MCF 10A (cell line): ENCODE results near the gene ASRGL1. TPM values are rescaled to one million over a fixed set of nuclear protein-coding genes. Genes with fewer than 3 reads are reported as not detected.

Experiments used
- BruUV-seq: library from RNA; stranded (reverse); fragments of 400-500 nt; replicated peaks from 2 replicates; lab custom pipeline; 2021; lab: Mats Ljungman, UMichigan
- CTCF ChIA-PET: fragments of 300-600 bp; sonication (Branson Sonifier 250); formaldehyde crosslinking; extraction: SDS; loops from one replicate; lab custom pipeline; 2021; ENCODE audit warnings: antibody characterized with exemption, inconsistent platforms; lab: Yijun Ruan, JAX
- POLR2A ChIA-PET: fragments of 300-600, 350-650 bp; sonication (Branson Sonifier 250); formaldehyde crosslinking; extraction: SDS; loops from one replicate; lab custom pipeline; 2020; ENCODE audit warnings: antibody characterized with exemption, inconsistent platforms; lab: Yijun Ruan, JAX
- DNase-seq: peaks from one replicate; pipeline ENCODE4 v3.0.0-alpha.2; 2018; ENCODE audit not compliant: unreplicated experiment
- H3K27ac Mint-ChIP-seq: one replicate; pipeline ENCODE4 v1.8.0; 2022; ENCODE audit warnings: mild to moderate bottlenecking, low read depth, mixed read lengths; ENCODE audit not compliant: unreplicated experiment
- H3K27me3 Mint-ChIP-seq: one replicate; pipeline ENCODE4 v1.8.0; 2022; ENCODE audit warnings: mixed read lengths; ENCODE audit not compliant: insufficient read depth, unreplicated experiment
- H3K36me3 Mint-ChIP-seq: one replicate; pipeline ENCODE4 v1.8.0; 2022; ENCODE audit warnings: mild to moderate bottlenecking, moderate library complexity, mixed read lengths; ENCODE audit not compliant: insufficient read depth, unreplicated experiment
- H3K4me1 Mint-ChIP-seq: one replicate; pipeline ENCODE4 v1.8.0; 2022; ENCODE audit warnings: mixed read lengths; ENCODE audit not compliant: insufficient read depth, unreplicated experiment
- H3K4me3 Mint-ChIP-seq: one replicate; pipeline ENCODE4 v1.8.0; 2022; ENCODE audit warnings: mild to moderate bottlenecking, moderate library complexity, mixed read lengths; ENCODE audit not compliant: unreplicated experiment
- H3K9me3 Mint-ChIP-seq: one replicate; pipeline ENCODE4 v1.8.0; 2022; ENCODE audit warnings: mixed read lengths; ENCODE audit not compliant: unreplicated experiment
- CTCF ChIP-seq: fragments of 200-600 bp; IDR thresholded peaks from one replicate; pipeline ENCODE4 v1.8.0; 2022; ENCODE audit warnings: antibody characterized with exemption, mild to moderate bottlenecking; ENCODE audit not compliant: unreplicated experiment
- intact Hi-C: fragments of 100-400 bp; cut with micrococcal nuclease; formaldehyde crosslinking; loops from 2 replicates; pipeline ENCODE4 v1.14.1; 2022
- total RNA-seq: library from RNA; stranded (reverse); gene quantifications from 2 replicates; pipeline ENCODE4 v1.2.3, GENCODE V29; 2022

Gene ASRGL1
- total RNA-seq, 1 experiment from 2014 or later, result 0.65 TPM

- H3K9me3 Mint-ChIP-seq, result no peaks in the 10 kb centered on the region
- TF ChIP-seq CTCF, result no peak
- POLR2A ChIA-PET, result no interaction called here
- H3K27me3 Mint-ChIP-seq, result no peaks in the 10 kb centered on the region
- no peak for DNase-seq
- no peaks in the 10 kb centered on the region for H3K36me3 Mint-ChIP-seq
- intact Hi-C loops, result no loop called here
- CTCF ChIA-PET, result no interaction called here
- peaks cover 7% of the 10 kb centered on the region for H3K4me1 Mint-ChIP-seq
- no TSS peak for BruUV-seq
- H3K4me3 Mint-ChIP-seq, result no peak overlapping the region
- no peak overlapping the region for H3K27ac Mint-ChIP-seq
Observed at GRCh38 chr11:62431171-62431901, 94.1 kb downstream of the ASRGL1 start.

GRCh38 chr11:62432695-62433094 lies 95.4 kb downstream of the ASRGL1 start:
- ChIA-PET POLR2A (interaction anchor here (1.2 kb wide), 1 partner anchor 8 kb away, joined by 5 read pairs; no protein-coding TSS in a partner anchor), CTCF (interaction anchor here (0.7 to 0.9 kb wide), 2 partner anchors 54 to 122 kb away, joined by 3 to 4 read pairs; no protein-coding TSS in a partner anchor)
- H3K27ac Mint-ChIP-seq, result no peak overlapping the region
- DNase-seq, result no peak
- no peak for TF ChIP-seq CTCF
- no TSS peak for BruUV-seq
- no peak overlapping the region for H3K4me3 Mint-ChIP-seq
- no peaks in the 10 kb centered on the region for H3K9me3 Mint-ChIP-seq
- H3K4me1 Mint-ChIP-seq, result peaks cover 7% of the 10 kb centered on the region
- no peaks in the 10 kb centered on the region for H3K27me3 Mint-ChIP-seq
- H3K36me3 Mint-ChIP-seq, result no peaks in the 10 kb centered on the region
- intact Hi-C loops, result no loop called here

- TF ChIP-seq CTCF, result no peak
- Mint-ChIP-seq H3K4me3 (no peak overlapping the region), H3K27me3 (no peaks in the 10 kb centered on the region), H3K36me3 (no peaks in the 10 kb centered on the region), H3K4me1 (peaks cover 7% of the 10 kb centered on the region), H3K9me3 (no peaks in the 10 kb centered on the region), H3K27ac (no peak overlapping the region)
- ChIA-PET POLR2A (interaction anchor here (1.1 to 1.2 kb wide), 2 partner anchors 9 to 64 kb away, joined by 3 to 5 read pairs; no protein-coding TSS in a partner anchor), CTCF (interaction anchor here (0.6 to 1.4 kb wide), 4 partner anchors 54 to 123 kb away, joined by 3 to 5 read pairs (median 4); no protein-coding TSS in a partner anchor)
- DNase-seq, result no peak
- BruUV-seq, result no TSS peak
- intact Hi-C loops, result no loop called here
Observed at GRCh38 chr11:62433141-62433903, 96.1 kb downstream of the ASRGL1 start.

GRCh38 chr11:62433904-62434276 lies 96.6 kb downstream of the ASRGL1 start:
- peaks cover 7% of the 10 kb centered on the region for H3K4me1 Mint-ChIP-seq
- no peak overlapping the region for H3K4me3 Mint-ChIP-seq
- no TSS peak for BruUV-seq
- intact Hi-C loops, result no loop called here
- H3K27me3 Mint-ChIP-seq, result no peaks in the 10 kb centered on the region
- H3K36me3 Mint-ChIP-seq, result no peaks in the 10 kb centered on the region
- ChIA-PET CTCF (interaction anchor here (1.4 kb wide), 1 partner anchor 109 kb away, joined by 4 read pairs; no protein-coding TSS in a partner anchor), POLR2A (interaction anchor here (1.1 to 1.2 kb wide), 2 partner anchors 9 to 63 kb away, joined by 3 to 5 read pairs; no protein-coding TSS in a partner anchor)
- TF ChIP-seq CTCF, result no peak
- H3K9me3 Mint-ChIP-seq, result no peaks in the 10 kb centered on the region
- no peak for DNase-seq
- no peak overlapping the region for H3K27ac Mint-ChIP-seq
